Stimulated activated CD4-positive, alpha-beta T cell treated with anti-CD3 and anti-CD28 coated beads, Interleukin-15, amount 100 ng/mL, for 48 hours (primary cell): ENCODE measurements around the gene MUC5AC.
A peak's percentile ranks its signal among the peaks of the same experiment; 100 is the strongest.

Source experiments
- DNase-seq, 2 donors: peaks; one replicate each; pipeline ENCODE4 v3.0.0-alpha.2; 2020; ENCODE audit warnings: low read depth in 2 of 2

The MUC5AC gene

GRCh38 chr11:1120532-1121330, 37.0 kb upstream of the MUC5AC start:
- DNase-seq: no peak

GRCh38 chr11:1121331-1121812, 36.4 kb upstream of the MUC5AC start:
- DNase-seq: no peak

- DNase-seq: no peak
These were observed 35.7 kb upstream of the MUC5AC start for GRCh38 chr11:1121813-1122663.

DNA sequence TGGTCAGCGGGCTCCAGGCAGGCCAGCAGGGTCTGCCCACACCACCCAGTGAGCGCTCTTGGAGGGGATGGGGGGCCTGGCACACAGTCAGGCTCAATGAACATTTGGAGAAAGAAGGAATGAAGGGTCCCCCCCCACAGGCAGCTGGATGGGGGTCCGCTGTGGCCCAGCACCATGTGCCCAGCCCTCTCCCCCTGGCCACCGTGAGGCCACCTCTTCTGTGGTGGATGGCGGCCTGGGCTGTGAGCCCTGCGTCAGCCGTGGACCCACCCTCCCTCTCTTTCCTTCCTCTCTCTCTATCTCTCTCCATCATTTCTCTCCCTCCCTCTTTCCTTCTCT, 35.1 kb upstream of the MUC5AC start:
- no peak for DNase-seq

GRCh38 chr11:1123970-1124369, 33.8 kb upstream of the MUC5AC start:
- no peak for DNase-seq

- DNase-seq: no peak
These were observed 31.9 kb upstream of the MUC5AC start for GRCh38 chr11:1125803-1126202.

DNA sequence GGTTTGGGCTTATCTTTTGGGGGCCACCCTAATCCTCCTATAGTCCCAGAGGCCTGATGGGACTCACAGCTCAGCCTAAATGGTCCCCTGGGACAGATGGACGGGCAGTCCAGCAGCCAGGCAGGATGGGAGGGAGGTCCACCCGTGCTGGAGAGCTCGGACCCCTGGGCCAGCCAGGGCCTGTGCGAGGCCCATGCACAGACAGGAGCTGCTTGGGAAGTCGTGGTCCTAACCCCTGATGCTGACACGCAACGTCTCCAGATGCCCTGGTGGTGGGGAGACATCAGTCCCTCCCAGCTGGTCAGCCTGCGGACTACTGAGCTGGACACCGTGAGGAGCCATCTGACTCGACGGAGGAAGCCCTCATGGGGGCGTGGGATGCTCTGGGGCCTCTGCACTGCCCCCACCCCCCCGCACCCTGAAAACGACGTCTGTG, 31.2 kb upstream of the MUC5AC start:
- no peak for DNase-seq

DNA sequence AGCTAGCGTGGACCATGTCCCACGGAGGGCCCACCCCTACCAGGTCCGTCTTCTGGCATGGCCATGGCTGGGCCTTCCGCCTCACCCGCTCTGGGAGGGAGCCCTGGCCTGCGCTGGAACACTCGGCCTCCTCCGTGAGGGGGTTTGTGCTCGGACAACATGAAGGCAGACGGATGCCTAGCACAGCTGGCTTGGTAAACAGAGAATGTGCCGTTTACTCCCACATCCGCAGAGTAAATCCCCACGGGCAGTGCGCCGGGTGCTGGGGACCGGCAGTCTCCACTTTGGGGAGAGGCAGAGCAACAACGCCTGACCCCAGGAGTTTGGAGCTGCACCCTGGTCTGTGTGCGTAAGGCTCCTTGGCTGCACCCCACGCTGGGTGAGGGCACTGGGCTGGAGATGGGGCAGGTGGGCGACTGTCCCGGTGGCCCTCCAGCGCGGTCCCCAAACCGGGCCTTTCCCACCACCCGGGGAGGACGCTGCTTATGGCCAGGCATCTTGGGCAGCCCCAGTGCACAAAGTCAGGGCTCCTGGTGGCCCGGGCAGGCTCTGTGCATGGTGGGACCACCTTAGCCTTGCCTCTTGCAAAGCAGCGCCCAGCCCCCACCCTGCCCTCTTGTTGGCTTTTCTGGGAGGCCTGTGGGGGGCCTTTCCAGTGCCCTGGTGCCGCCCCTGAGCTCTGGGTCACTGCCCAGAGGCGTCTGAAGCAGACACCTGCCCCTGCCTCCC, 30.7 kb upstream of the MUC5AC start:
- no peak for DNase-seq

DNA sequence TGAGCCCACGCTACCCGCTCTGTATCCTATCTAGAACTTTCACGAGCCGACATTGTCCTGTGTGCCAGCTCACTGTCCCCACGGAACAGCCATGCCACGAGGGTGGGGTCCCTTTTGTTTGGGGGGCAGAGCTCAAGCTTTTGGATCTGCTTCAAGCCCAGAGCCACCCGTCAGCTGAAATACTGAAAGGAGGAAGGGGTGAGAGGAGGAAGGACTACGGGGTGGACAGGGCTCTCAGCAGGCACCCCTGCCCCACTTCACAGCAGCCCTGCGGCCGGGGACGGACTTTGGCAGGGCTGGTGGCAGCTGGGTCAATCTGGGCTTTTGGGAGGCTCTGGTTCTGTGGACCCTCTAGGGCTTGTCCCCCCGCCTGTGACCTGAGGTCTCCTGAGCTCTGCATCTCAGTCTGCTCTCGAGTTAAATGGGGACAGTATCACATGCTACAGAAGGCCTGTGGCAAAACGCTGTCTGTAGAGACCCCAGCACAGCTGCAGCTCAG, 30.0 kb upstream of the MUC5AC start:
- no peak for DNase-seq

DNA sequence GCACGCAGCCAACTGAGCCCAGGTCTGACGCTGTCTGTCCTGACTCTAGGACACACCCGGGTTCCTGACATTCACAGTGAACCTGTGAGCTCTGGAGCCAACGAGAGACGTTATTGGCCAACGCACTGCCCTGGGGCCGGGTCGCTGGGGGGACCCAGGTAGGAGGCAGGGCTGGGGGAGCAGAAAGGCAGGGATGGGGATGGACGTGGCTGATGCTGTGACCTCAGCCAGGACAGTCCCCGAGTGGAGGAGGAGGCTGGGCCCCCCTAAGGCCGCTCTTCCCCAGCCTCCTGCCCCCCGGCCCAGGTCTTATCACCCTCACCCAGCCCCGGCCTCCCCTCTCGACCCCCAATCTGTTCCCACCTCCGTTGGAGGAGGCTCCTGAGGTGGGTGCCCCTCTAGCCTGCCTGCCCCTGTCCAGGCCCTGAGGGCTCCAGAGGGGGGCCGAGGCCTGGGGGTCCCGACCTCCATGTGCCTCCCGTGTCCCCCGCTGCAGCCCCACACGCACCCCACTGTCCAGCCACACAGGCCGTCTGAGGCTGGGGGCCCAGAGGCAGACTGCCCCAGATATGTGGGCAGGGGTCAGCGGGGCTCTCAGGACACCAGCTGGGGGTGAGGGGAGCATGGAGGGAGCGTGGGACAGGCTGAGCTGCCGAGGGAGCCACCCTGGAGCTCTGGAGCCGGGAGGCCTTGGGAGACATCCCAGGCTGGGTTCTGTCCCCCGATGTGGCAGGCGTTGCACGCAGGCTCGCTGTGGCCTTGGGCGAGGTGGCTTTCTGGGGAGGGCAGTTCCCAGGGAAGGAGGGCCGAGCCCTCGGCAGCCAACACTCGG, 29.2 kb upstream of the MUC5AC start:
- DNase-seq: no peak

GRCh38 chr11:1129143-1129610, 28.6 kb upstream of the MUC5AC start:
- DNase-seq: no peak

DNA sequence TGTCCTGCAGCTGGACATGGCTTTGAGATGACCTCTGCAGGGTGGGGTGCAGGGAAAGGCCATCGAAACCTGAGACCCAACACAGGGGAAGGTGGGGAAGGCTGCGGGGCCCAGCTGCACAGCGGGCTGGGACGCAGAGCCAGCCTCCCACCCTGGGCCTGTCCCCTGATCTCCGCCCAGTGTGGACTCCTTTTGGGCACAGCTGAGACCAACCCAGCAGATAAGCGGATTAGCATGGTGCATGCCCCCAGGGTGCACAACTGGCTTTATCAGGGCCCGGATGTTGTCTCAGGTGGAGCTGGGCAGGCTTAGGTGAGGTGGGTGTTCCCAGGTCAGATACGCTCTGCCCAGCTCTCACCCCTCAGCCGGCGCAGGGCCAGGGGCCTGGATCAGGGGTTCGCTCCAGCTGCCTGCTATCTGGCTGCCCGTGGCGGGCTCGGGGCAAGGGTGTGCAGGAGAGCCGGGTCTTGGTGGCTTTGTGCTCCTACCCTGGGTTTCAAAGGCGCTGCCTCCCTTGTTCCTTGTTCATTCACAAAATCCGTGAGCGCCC, 28.1 kb upstream of the MUC5AC start:
- no peak for DNase-seq

- no peak for DNase-seq
These were observed 27.3 kb upstream of the MUC5AC start for GRCh38 chr11:1130276-1131032.

DNA sequence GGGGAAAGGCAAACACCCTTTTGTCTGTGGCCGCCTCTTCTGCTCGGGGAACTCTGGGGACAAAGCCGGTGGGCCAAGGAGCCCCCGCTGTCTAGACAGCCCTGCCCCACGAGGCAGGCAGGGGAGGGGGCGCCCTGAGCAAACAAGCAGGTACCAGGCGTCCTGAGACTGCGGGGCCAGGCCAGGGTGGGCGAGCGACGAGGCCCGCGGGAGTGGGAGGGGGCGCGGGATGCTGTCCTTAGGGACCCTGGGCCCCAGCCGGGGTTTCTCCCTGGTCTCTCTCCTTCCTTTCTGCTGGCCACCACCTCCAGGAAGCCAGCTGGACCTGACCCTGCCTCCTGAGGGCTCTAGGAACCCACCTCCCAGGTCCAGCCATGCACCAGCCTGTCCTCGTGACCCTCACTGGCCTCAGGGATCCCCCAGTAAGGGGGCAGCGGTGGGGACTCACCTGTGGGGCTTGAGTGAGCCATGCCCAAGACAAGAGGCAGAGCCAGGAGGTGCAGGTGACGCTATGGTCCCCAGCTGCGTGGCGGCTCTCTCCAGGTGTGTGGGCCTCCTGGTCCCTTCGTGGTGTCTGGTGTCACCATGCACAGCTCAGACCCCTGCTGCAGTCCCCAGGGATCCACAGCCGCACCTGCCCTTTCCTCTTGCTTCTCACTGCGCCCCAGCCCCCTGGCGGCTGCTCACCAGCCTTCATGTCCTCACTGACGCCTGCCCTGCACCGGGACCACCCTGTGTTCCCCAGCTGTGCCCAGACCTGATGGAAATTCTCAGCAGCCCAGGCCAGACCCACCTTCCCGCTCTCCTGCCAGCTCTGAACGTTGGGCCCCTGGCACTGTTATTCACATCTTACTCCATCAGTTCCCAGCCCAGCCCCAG, 26.5 kb upstream of the MUC5AC start:
- DNase-seq: no peak

- DNase-seq: no peak
These were observed 22.8 kb upstream of the MUC5AC start for GRCh38 chr11:1134848-1135445.

DNA sequence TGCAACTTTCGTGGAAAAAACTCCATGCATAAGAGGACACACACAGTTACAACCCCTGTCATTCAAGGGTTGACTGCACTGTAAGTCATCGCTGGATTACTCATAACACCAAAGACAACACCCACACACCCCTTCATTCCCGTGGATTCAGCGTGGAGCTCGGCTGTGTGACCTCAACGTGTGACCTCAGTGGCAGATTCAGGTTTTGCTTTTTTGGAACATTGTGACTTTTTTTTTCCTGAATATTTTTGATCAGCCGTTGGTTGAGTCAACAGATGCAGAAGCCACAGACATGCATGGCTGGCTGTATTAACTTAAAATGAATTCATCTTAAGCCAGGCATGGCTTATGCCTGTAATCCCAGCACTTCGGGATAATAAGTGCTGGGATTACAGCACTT, 19.7 kb upstream of the MUC5AC start:
- peak in 1 of 2 donors; percentile 21 for DNase-seq

DNA sequence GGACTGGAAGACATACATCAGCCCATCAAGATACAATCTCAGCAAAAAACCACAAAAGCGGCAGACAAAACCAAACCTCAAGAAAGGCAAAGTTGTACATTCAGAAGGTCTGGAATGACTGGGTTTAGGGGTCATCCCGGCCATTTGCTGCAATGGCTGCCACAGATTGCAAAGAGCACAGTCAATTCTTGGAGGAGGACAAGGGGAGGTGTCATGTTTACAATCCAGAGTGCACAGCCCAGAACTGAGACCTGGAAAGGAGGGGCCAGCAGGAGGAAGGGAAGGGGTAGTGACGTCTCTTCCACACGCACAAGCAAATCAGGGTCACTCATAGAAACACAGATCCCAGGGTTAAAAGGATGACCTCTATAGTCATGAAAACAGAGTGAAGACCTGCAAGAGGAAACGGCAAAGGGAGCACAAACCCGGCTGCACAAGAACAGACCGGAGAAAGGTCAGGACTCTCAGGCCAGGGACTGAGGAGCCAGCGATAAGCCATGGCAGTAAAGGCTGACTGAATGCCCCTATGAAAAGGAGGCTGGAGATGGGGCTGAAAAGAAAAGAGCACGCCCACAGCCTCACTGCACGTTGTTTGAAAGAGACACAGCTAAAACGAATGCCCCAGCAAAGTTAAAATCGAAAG, 18.2 kb upstream of the MUC5AC start:
- no peak for DNase-seq
